ENCODE results near the gene FLT3.

GRCh38 chr13:28094306-28094705 lies 6.1 kb downstream of the FLT3 start:
- TF ChIP-seq EZH2 (IDR thresholded peaks at IDR 0.05), result no peak
- TF ChIP-seq POLR2AphosphoS5 (IDR thresholded peaks at IDR 0.05; ENCODE audit: borderline replicate concordance, low read depth, low read length), result no peak
- no peak for TF ChIP-seq FOXP2 (optimal IDR thresholded peaks at IDR 0.05; ENCODE audit: control extremely low read depth, extremely low read length, insufficient read depth)

Data from SK-N-MC (cell line).